Neutrophil (primary cell): ENCODE data around the gene NPM3.

ENCODE experiments used
- H3K27ac ChIP-seq: fragments of 200-600 bp; sonication (generic); 2 replicates; pipeline ENCODE4 v1.5.1; 2016; ENCODE audit warnings: mild to moderate bottlenecking, moderate library complexity
- H3K27me3 ChIP-seq: fragments of 200-600 bp; sonication (generic); 2 replicates; pipeline ENCODE4 v1.6.0; 2016; ENCODE audit warnings: mild to moderate bottlenecking
- H3K36me3 ChIP-seq: fragments of 200-600 bp; sonication (generic); 2 replicates; pipeline ENCODE4 v1.5.1; 2017
- H3K4me1 ChIP-seq, 2 experiments: fragments of 200-600 bp in 1 of 2; sonication (generic) in 1 of 2; 1 replicate in 1 of 2; 2 replicates in 1 of 2; pipeline versions ENCODE4 v1.5.1 to v1.6.1; 2013 to 2016; ENCODE audit warnings: low read depth in 1 of 2, low read length in 1 of 2, mild to moderate bottlenecking in 1 of 2, moderate library complexity in 1 of 2; ENCODE audit not compliant: control insufficient read depth in 1 of 2, insufficient read depth in 1 of 2
- H3K4me3 ChIP-seq, 2 experiments: fragments of 200-600 bp in 1 of 2; sonication (generic) in 1 of 2; 1 replicate in 1 of 2; 2 replicates in 1 of 2; pipeline ENCODE4 v1.5.1; 2013 to 2016; ENCODE audit warnings: low read depth in 1 of 2, low read length in 1 of 2, mild to moderate bottlenecking in 1 of 2, moderate library complexity in 1 of 2
- H3K9me3 ChIP-seq: fragments of 200-600 bp; sonication (generic); 2 replicates; pipeline ENCODE4 v1.5.1; 2016
- TF ChIP-seq, protein P1 (sequence below): fragments of 200-600 bp; sonication (generic); IDR thresholded peaks from 2 replicates; pipeline ENCODE4 v1.5.1; 2016; ENCODE audit warnings: antibody characterized with exemption

Gene NPM3

GRCh38 chr10:101749047-101750016 lies 33.9 kb downstream of the NPM3 start:
- H3K9me3 ChIP-seq, result no peaks in the 10 kb centered on the region
- TF ChIP-seq, protein P1, sequence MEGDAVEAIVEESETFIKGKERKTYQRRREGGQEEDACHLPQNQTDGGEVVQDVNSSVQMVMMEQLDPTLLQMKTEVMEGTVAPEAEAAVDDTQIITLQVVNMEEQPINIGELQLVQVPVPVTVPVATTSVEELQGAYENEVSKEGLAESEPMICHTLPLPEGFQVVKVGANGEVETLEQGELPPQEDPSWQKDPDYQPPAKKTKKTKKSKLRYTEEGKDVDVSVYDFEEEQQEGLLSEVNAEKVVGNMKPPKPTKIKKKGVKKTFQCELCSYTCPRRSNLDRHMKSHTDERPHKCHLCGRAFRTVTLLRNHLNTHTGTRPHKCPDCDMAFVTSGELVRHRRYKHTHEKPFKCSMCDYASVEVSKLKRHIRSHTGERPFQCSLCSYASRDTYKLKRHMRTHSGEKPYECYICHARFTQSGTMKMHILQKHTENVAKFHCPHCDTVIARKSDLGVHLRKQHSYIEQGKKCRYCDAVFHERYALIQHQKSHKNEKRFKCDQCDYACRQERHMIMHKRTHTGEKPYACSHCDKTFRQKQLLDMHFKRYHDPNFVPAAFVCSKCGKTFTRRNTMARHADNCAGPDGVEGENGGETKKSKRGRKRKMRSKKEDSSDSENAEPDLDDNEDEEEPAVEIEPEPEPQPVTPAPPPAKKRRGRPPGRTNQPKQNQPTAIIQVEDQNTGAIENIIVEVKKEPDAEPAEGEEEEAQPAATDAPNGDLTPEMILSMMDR, result no peak
- H3K36me3 ChIP-seq, result no peaks in the 10 kb centered on the region
- peaks cover 64% of the 10 kb centered on the region for H3K27me3 ChIP-seq
- no peak overlapping the region for H3K27ac ChIP-seq
- H3K4me3 ChIP-seq, result no peak overlapping the region
- no peaks in the 10 kb centered on the region for H3K4me1 ChIP-seq

DNA sequence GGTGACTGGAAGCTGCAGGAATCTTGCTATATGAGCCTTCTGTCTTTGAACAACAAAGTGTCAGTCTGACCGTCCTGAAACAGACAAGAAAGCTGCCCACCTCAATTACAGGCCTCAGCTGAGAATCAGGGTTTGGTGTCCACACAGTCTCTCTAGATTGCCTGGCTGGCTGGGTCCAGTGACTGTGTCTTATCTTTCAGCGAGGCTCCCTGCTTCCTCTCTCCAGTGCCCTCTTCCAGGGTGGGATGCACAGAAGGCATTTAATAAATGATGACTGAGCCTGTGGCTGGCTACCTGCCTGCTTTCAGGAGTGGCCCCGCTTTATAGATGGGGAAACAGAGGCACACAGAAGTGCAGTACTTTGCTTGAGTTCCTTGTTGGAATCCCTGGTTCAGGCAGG lies 34.8 kb downstream of the NPM3 start:
- Histone ChIP-seq H3K9me3 (no peaks in the 10 kb centered on the region), H3K4me1 (no peaks in the 10 kb centered on the region), H3K27ac (no peak overlapping the region), H3K36me3 (no peaks in the 10 kb centered on the region), H3K27me3 (peaks cover 64% of the 10 kb centered on the region), H3K4me3 (no peak overlapping the region)
- TF ChIP-seq, protein P1, result no peak

- peaks cover 73% of the 10 kb centered on the region for H3K27me3 ChIP-seq
- H3K27ac ChIP-seq, result no peak overlapping the region
- no peaks in the 10 kb centered on the region for H3K9me3 ChIP-seq
- H3K4me3 ChIP-seq, result no peak overlapping the region
- H3K36me3 ChIP-seq, result no peaks in the 10 kb centered on the region
- no peaks in the 10 kb centered on the region for H3K4me1 ChIP-seq
- TF ChIP-seq, protein P1, result no peak
These were observed 38.1 kb downstream of the NPM3 start for GRCh38 chr10:101745074-101745696.

- H3K9me3 ChIP-seq, result no peaks in the 10 kb centered on the region
- peaks cover 78% of the 10 kb centered on the region for H3K27me3 ChIP-seq
- H3K36me3 ChIP-seq, result no peaks in the 10 kb centered on the region
- H3K4me3 ChIP-seq, result no peak overlapping the region
- TF ChIP-seq, protein P1, result no peak
- no peaks in the 10 kb centered on the region for H3K4me1 ChIP-seq
- no peak overlapping the region for H3K27ac ChIP-seq
These were observed 39.0 kb downstream of the NPM3 start for GRCh38 chr10:101744267-101744666.

- Histone ChIP-seq H3K36me3 (no peaks in the 10 kb centered on the region), H3K27ac (no peak overlapping the region), H3K27me3 (peaks cover 91% of the 10 kb centered on the region), H3K4me1 (no peaks in the 10 kb centered on the region), H3K4me3 (no peak overlapping the region), H3K9me3 (no peaks in the 10 kb centered on the region)
- TF ChIP-seq, protein P1, result no peak
These were observed 41.3 kb downstream of the NPM3 start for GRCh38 chr10:101741938-101742337.
